Measurements from ENCODE around the gene CXCL1. TPM values are rescaled to one million over a fixed set of nuclear protein-coding genes. Genes with fewer than 3 reads are reported as not detected.

The CXCL1 gene
- total RNA-seq, 1 donor: 4.7 TPM

DNA sequence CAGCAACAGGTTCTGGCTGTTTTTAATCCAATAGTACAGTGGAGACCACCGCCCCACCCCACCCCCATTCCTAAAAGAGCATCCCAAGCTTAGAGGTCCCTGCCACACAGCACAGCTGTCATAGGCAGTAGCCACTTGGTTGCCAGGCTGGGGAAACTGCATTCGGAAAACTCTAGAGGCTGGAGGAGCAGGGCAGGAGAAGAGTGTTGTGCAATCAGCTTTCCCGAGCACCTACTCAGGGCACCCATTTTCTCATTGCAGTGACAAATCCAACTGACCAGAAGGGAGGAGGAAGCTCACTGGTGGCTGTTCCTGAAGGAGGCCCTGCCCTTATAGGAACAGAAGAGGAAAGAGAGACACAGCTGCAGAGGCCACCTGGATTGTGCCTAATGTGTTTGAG, 1.1 kb downstream of the CXCL1 start:
- no peak for DNase-seq (ENCODE audit: insufficient read length, low spot score, missing footprints)
- no peaks in the 10 kb centered on the region for H3K9me3 ChIP-seq (ENCODE audit: low read depth, low read length)

GRCh38 chr4:73870768-73871167, 1.6 kb downstream of the CXCL1 start:
- Histone ChIP-seq H3K79me2 (ENCODE audit: insufficient read depth, low read length) (no peaks in the 10 kb centered on the region), H3K27ac (ENCODE audit: low read depth, low read length) (no peak overlapping the region), H3K27me3 (ENCODE audit: insufficient read depth, low read length) (no peaks in the 10 kb centered on the region), H2AFZ (ENCODE audit: low read length) (no peak overlapping the region), H4K20me1 (ENCODE audit: insufficient read depth, low read length) (no peaks in the 10 kb centered on the region), H3K9me3 (ENCODE audit: low read depth, low read length) (no peaks in the 10 kb centered on the region), H3K4me1 (ENCODE audit: insufficient read depth, low read length) (peaks cover 10% of the 10 kb centered on the region), H3K4me2 (ENCODE audit: insufficient read depth, low read length) (no peak overlapping the region), H3K36me3 (ENCODE audit: insufficient read depth, low read length) (no peaks in the 10 kb centered on the region), H3K4me3 (ENCODE audit: insufficient read depth, low read length) (no peak overlapping the region)
- TF ChIP-seq CTCF (IDR thresholded peaks at IDR 0.05; ENCODE audit: extremely low read depth, low read depth, low read length): no peak
- DNase-seq (ENCODE audit: insufficient read length, low spot score, missing footprints): no peak

More for the DNA sequence above, 1.1 kb downstream of the CXCL1 start:
- no peaks in the 10 kb centered on the region for H4K20me1 ChIP-seq (ENCODE audit: insufficient read depth, low read length)
- H3K27me3 ChIP-seq (ENCODE audit: insufficient read depth, low read length): no peaks in the 10 kb centered on the region
- no peak overlapping the region for H3K4me3 ChIP-seq (ENCODE audit: insufficient read depth, low read length)
- H3K36me3 ChIP-seq (ENCODE audit: insufficient read depth, low read length): no peaks in the 10 kb centered on the region
- peak overlapping the region; percentile 91 for H3K4me2 ChIP-seq (ENCODE audit: insufficient read depth, low read length)
- H3K79me2 ChIP-seq (ENCODE audit: insufficient read depth, low read length): no peaks in the 10 kb centered on the region
- H3K4me1 ChIP-seq (ENCODE audit: insufficient read depth, low read length): peaks cover 10% of the 10 kb centered on the region
- no peak overlapping the region for H2AFZ ChIP-seq (ENCODE audit: low read length)
- no peak for TF ChIP-seq CTCF (IDR thresholded peaks at IDR 0.05; ENCODE audit: extremely low read depth, low read depth, low read length)
- no peak overlapping the region for H3K27ac ChIP-seq (ENCODE audit: low read depth, low read length)

GRCh38 chr4:73871511-73872310, 2.5 kb downstream of the CXCL1 start:
- DNase-seq (ENCODE audit: insufficient read length, low spot score, missing footprints): no peak
- Histone ChIP-seq H3K79me2 (ENCODE audit: insufficient read depth, low read length) (no peaks in the 10 kb centered on the region), H3K4me3 (ENCODE audit: insufficient read depth, low read length) (no peak overlapping the region), H3K36me3 (ENCODE audit: insufficient read depth, low read length) (no peaks in the 10 kb centered on the region), H4K20me1 (ENCODE audit: insufficient read depth, low read length) (no peaks in the 10 kb centered on the region), H2AFZ (ENCODE audit: low read length) (no peak overlapping the region), H3K4me2 (ENCODE audit: insufficient read depth, low read length) (no peak overlapping the region), H3K4me1 (ENCODE audit: insufficient read depth, low read length) (peaks cover 10% of the 10 kb centered on the region), H3K27me3 (ENCODE audit: insufficient read depth, low read length) (no peaks in the 10 kb centered on the region), H3K9me3 (ENCODE audit: low read depth, low read length) (no peaks in the 10 kb centered on the region), H3K27ac (ENCODE audit: low read depth, low read length) (no peak overlapping the region)
- TF ChIP-seq CTCF (IDR thresholded peaks at IDR 0.05; ENCODE audit: extremely low read depth, low read depth, low read length): no peak

DNA sequence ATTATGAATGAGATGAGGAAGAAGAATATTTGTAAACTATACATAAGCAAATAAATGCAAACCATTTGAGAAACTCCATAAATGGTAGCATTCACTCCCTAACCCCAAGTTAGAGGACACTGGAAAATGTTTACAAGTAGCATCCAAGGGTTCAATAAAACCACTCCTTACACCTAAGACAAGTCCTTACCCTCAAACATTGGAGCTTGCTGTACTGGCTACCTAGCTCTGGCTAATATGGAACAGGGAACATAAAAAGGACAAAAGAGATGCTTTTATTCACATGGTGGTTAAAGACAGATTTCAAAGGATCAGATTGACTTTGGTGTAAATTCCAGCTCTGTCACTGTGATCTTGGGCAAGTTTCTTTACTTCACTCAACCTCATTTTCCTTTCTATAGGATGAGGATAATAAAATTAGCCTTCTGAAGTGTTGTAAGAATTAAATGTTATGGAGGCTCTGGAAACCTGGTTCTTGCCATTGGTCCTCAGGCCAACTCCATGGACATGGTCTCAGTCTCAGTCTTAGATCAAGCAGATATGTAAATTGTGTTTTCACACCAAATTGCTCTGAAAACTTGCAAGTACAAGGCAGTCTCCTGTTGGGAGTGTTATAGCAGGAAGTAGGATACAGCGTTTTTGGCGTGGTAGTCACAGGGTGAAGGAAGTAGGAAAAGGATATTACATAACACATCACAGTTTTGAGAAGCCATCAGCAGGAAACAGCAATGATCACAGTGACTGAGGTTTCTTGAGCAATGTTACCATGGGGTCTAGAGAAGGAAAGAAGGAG, 3.3 kb downstream of the CXCL1 start:
- H3K27ac ChIP-seq (ENCODE audit: low read depth, low read length): no peak overlapping the region
- no peaks in the 10 kb centered on the region for H3K27me3 ChIP-seq (ENCODE audit: insufficient read depth, low read length)
- TF ChIP-seq CTCF (IDR thresholded peaks at IDR 0.05; ENCODE audit: extremely low read depth, low read depth, low read length): no peak
- no peaks in the 10 kb centered on the region for H3K9me3 ChIP-seq (ENCODE audit: low read depth, low read length)
- no peak for DNase-seq (ENCODE audit: insufficient read length, low spot score, missing footprints)
- peaks cover 10% of the 10 kb centered on the region for H3K4me1 ChIP-seq (ENCODE audit: insufficient read depth, low read length)
- H4K20me1 ChIP-seq (ENCODE audit: insufficient read depth, low read length): no peaks in the 10 kb centered on the region
- no peak overlapping the region for H2AFZ ChIP-seq (ENCODE audit: low read length)
- no peak overlapping the region for H3K4me3 ChIP-seq (ENCODE audit: insufficient read depth, low read length)
- H3K79me2 ChIP-seq (ENCODE audit: insufficient read depth, low read length): no peaks in the 10 kb centered on the region
- no peak overlapping the region for H3K4me2 ChIP-seq (ENCODE audit: insufficient read depth, low read length)
- H3K36me3 ChIP-seq (ENCODE audit: insufficient read depth, low read length): no peaks in the 10 kb centered on the region

All from osteoblast (primary cell).